IPS DF 6.9 (cell line): Measurements from ENCODE around the gene GLG1.

Experiments used
- DNase-seq: peaks from one replicate; pipeline ENCODE4 v3.0.0-alpha.2; 2013; ENCODE audit warnings: low read depth, low spot score
- H3K27ac ChIP-seq: one replicate; pipeline ENCODE4 v1.5.1; 2013; ENCODE audit warnings: low read length, control low read depth
- H3K27me3 ChIP-seq: 2 replicates; pipeline ENCODE4 v1.6.1; 2013; ENCODE audit warnings: mild to moderate bottlenecking, low read length; ENCODE audit not compliant: control insufficient read depth, insufficient read depth
- H3K36me3 ChIP-seq: 2 replicates; pipeline ENCODE4 v1.6.1; 2013; ENCODE audit warnings: low read length; ENCODE audit not compliant: control insufficient read depth, insufficient read depth
- H3K4me1 ChIP-seq: 2 replicates; pipeline ENCODE4 v1.6.1; 2013; ENCODE audit warnings: low read length; ENCODE audit not compliant: control insufficient read depth, insufficient read depth
- H3K4me3 ChIP-seq: 2 replicates; pipeline ENCODE4 v1.5.1; 2013; ENCODE audit warnings: mild to moderate bottlenecking, low read length
- H3K9me3 ChIP-seq: 2 replicates; pipeline ENCODE4 v1.6.1; 2013; ENCODE audit warnings: low read length, inconsistent platforms; ENCODE audit not compliant: control insufficient read depth, insufficient read depth
- WGBS: extraction: QIAGEN DNeasy Blood & Tissue Kit; methylation state at CpG from one replicate; pipeline ENCODE4 v1.1.7; 2013; ENCODE audit warnings: mixed read lengths, missing lambda C conversion rate; ENCODE audit not compliant: insufficient read length, insufficient coverage; 5-methylcytosine and 5-hydroxymethylcytosine counted together

Gene GLG1

DNA sequence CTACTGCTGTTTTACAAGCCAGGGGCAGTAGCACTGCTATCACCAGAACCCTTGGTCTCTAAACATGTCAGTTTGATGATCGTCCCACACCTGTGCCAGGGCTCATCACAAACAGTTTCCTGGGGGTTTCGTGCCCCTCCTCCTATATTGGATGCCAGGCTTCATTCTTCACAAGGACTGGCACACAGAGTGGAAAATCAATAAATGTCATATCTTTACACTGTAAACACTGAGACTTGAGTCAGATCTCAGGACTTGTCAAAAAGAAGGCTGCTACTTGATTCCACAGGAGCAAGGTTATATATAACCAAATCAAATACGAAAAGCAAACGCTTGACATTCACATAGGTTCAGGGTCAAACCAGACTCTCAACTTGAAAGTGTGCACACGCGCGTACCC lies 146.4 kb downstream of the GLG1 start:
- H3K9me3 ChIP-seq, result no peaks in the 10 kb centered on the region
- no peak overlapping the region for H3K27ac ChIP-seq
- H3K36me3 ChIP-seq, result peaks cover 26% of the 10 kb centered on the region; the same call in 1 of the 2 replicates
- no peaks in the 10 kb centered on the region for H3K4me1 ChIP-seq
- no CpG with 5 or more reads among the region's 7 CpGs for WGBS
- no peak for DNase-seq
- no peaks in the 10 kb centered on the region for H3K27me3 ChIP-seq
- H3K4me3 ChIP-seq, result no peak overlapping the region

DNA sequence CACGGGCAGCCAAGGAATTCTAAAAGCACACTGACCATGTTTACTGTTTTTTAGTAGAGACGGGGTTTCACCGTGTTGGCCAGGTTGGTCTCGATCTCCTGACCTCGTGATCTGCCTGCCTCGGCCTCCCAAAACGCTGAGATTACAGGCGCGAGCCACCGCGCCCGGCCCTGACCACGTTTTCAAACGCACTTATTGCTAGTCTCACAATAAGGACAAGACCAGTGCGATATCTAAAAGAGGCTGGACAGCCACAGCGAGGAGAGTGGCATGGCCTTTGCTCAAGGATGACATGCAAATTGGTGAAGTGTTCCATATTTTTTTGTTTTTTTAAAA lies 150.7 kb downstream of the GLG1 start:
- Histone ChIP-seq H3K36me3 (peaks cover 27% of the 10 kb centered on the region), H3K9me3 (no peaks in the 10 kb centered on the region), H3K27me3 (no peaks in the 10 kb centered on the region), H3K27ac (no peak overlapping the region), H3K4me3 (no peak overlapping the region), H3K4me1 (no peaks in the 10 kb centered on the region)
- no peak for DNase-seq
- no CpG with 5 or more reads among the region's 16 CpGs for WGBS

- no peak overlapping the region for H3K27ac ChIP-seq
- no peak overlapping the region for H3K4me3 ChIP-seq
- no peaks in the 10 kb centered on the region for H3K27me3 ChIP-seq
- no peaks in the 10 kb centered on the region for H3K9me3 ChIP-seq
- H3K36me3 ChIP-seq, result peaks cover 27% of the 10 kb centered on the region
- DNase-seq, result no peak
- H3K4me1 ChIP-seq, result no peaks in the 10 kb centered on the region
- WGBS, result no CpG with 5 or more reads among the region's 10 CpGs
Observed at GRCh38 chr16:74455619-74456289, 151.2 kb downstream of the GLG1 start.

DNA sequence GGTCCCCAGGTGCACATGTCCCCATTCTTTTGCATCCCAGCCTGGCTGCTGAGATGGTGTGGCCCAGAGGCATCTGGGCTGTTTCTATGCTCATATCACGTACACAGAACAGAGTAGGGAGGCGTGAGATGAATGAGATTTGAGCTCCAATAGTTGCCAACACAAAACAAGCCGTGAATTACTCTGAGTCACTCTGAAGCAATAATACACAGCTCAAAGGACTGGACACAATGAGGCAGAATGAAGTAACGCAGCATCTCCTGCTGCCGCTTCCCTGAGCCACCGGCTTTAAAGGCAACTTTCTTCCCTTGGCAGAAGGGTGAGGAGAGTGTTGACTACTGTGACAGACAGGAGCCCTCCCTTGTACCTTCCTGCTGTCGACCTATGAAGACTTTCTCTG lies 151.7 kb downstream of the GLG1 start:
- WGBS, result no CpG with 5 or more reads among the region's 7 CpGs
- Histone ChIP-seq H3K4me1 (no peaks in the 10 kb centered on the region), H3K27ac (no peak overlapping the region), H3K9me3 (no peaks in the 10 kb centered on the region), H3K4me3 (no peak overlapping the region), H3K36me3 (peaks cover 25% of the 10 kb centered on the region), H3K27me3 (no peaks in the 10 kb centered on the region)
- DNase-seq, result no peak

DNA sequence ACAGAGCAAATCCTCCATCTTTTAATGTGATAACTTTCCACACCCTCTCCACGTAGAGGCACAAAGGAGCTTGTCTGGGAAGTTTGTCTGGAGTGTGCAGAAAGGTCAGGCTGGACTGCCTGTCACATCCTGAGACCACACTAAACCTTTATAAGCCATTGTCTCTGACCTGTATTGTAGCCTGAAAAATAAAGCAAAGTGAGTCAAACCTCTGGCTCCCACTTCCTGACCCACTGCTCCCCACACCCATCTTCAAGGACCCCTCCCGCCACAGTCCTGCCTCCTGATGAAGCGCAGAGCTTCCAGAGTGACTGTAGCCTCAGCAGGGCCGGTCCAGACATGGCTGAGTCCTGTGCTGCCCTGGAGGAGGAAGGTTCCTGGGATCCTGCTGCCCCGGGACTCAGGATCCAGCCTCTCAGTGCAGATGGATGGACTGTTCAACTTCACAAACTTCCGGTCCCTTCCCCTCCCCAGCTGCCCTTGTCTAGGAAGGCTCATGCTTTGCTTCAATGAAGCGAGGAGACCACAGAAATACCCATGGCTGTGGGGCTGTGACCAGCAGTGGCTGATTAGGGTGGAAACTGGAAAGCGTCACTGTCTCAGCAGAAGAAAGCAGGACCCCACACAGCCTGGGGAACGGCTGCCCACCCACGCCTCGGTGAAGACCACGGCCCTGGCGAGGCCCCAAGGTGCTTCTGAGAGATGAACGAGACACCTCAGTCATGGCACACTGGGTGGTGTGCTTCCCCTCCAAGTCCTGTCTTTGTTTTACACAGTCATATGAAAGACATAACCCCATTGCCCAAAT lies 154.8 kb downstream of the GLG1 start:
- WGBS, result no CpG with 5 or more reads among the region's 14 CpGs
- no peak for DNase-seq

DNA sequence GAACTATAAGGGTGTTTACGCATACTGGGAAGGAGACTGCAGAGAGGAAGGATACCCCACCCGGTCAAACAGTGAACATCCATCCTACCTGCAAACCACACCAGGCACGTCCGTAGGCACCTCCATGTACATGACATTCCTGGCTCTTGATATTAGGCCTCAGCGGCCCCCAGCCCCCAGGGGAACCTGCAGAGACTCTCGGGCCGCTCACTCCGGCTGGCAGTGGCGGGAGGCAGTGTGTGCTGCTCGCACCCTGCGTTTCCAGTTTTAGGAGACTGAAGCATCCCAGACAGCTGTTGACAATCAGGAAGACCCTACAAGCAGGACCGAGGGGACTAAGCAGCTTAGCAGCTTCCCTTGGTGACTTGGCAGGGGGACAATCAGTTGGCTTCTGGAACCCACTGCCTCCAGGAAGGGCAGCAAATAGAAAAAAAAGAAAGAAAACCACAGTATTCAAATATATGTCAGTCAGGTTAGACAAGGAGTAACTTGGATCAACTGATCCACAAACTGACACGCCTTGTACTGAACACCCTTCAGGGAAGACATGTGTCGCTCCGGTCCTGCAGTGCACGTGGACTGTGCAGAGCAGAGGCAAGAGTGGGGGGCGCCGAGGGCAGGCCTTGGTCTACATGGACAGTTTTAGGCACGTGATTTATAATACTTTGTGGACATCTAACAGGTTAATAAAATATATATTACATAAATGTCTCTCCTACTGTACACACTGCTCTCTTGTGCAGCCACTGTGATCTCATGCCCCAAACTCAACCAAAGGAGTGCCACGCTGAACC lies 155.8 kb downstream of the GLG1 start:
- H3K27me3 ChIP-seq, result no peaks in the 10 kb centered on the region
- H3K36me3 ChIP-seq, result peaks cover 17% of the 10 kb centered on the region
- no peak overlapping the region for H3K4me3 ChIP-seq
- WGBS, result no CpG with 5 or more reads among the region's 20 CpGs
- no peaks in the 10 kb centered on the region for H3K9me3 ChIP-seq
- no peak overlapping the region for H3K27ac ChIP-seq
- H3K4me1 ChIP-seq, result no peaks in the 10 kb centered on the region
- DNase-seq, result no peak

More for the DNA sequence above, 154.8 kb downstream of the GLG1 start:
- Histone ChIP-seq H3K36me3 (peaks cover 17% of the 10 kb centered on the region), H3K4me3 (no peak overlapping the region), H3K27ac (no peak overlapping the region), H3K4me1 (no peaks in the 10 kb centered on the region), H3K9me3 (no peaks in the 10 kb centered on the region), H3K27me3 (no peaks in the 10 kb centered on the region)

- no peaks in the 10 kb centered on the region for H3K27me3 ChIP-seq
- H3K36me3 ChIP-seq, result peaks cover 8% of the 10 kb centered on the region
- no peak overlapping the region for H3K27ac ChIP-seq
- H3K4me3 ChIP-seq, result no peak overlapping the region
- H3K4me1 ChIP-seq, result no peaks in the 10 kb centered on the region
- no peak for DNase-seq
- WGBS, result no CpG with 5 or more reads among the region's 3 CpGs
- H3K9me3 ChIP-seq, result no peaks in the 10 kb centered on the region
Observed at GRCh38 chr16:74450236-74450635, 156.7 kb downstream of the GLG1 start.

DNA sequence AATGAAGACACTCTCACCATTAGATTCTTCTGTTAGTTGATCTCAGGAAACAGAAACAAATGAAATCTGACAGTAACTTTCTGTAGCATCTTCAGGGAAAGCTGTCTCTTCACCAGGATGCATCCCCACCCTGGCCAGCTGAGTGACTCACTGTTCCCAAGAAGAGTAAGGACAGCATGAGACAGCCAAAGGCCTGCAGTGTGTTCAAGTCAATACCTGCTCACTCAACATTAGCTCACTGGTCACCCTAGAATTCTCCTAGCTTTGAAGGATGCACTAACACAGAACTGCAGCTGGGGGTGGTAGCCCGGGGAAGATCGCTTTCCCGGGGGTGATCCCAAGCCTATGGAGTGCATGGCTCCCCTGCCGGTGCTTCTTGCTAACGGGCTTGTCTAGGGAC lies 157.4 kb downstream of the GLG1 start:
- Histone ChIP-seq H3K36me3 (peaks cover 4% of the 10 kb centered on the region), H3K4me1 (no peaks in the 10 kb centered on the region), H3K27me3 (no peaks in the 10 kb centered on the region), H3K27ac (no peak overlapping the region), H3K9me3 (no peaks in the 10 kb centered on the region), H3K4me3 (no peak overlapping the region)
- WGBS, result no CpG with 5 or more reads among the region's 5 CpGs
- DNase-seq, result no peak

DNA sequence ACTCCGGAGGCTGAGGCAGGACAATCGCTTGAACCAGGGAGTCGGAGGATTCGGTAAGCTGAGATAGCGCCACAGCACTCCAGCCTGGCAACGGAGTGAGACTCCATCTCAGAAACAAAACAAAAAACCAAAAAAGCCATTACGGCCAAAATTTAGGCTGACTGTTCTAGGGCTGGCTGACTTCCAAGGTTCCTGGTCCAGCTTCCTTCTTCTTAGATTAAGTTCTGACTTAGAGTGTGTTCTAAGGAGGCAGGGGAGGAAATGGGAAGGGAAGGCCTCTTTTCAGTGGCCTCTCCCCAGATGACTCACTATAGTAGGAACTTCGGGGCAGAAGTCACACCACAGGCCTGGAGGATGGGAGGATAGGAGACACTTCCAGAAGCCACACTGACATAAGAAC lies 157.9 kb downstream of the GLG1 start:
- no peaks in the 10 kb centered on the region for H3K27me3 ChIP-seq
- no peaks in the 10 kb centered on the region for H3K4me1 ChIP-seq
- no peaks in the 10 kb centered on the region for H3K9me3 ChIP-seq
- peaks cover 4% of the 10 kb centered on the region for H3K36me3 ChIP-seq
- no peak overlapping the region for H3K27ac ChIP-seq
- H3K4me3 ChIP-seq, result no peak overlapping the region
- WGBS, result no CpG with 5 or more reads among the region's 8 CpGs
- no peak for DNase-seq

GRCh38 chr16:74447578-74447977 lies 159.3 kb downstream of the GLG1 start:
- H3K27me3 ChIP-seq, result no peaks in the 10 kb centered on the region
- no peak overlapping the region for H3K4me3 ChIP-seq
- no peak for DNase-seq
- no peaks in the 10 kb centered on the region for H3K9me3 ChIP-seq
- no peaks in the 10 kb centered on the region for H3K4me1 ChIP-seq
- WGBS, result no CpG with 5 or more reads among the region's 5 CpGs
- H3K27ac ChIP-seq, result no peak overlapping the region
- no peaks in the 10 kb centered on the region; the same call in 1 of the 2 replicates for H3K36me3 ChIP-seq
